GM20431 (cell line): ENCODE results near the gene COPS6.
"Not testable (repeated sequence)": the region's sequence is repeated elsewhere in the genome, so short reads cannot be mapped to it uniquely, and the experiment has no call there.

Source experiments
- in situ Hi-C: fragments of 300-500 bp; cut with MseI, MboI; formaldehyde crosslinking; loops from one replicate; pipeline ENCODE4 v1.15.0; 2020; ENCODE audit warnings: low sequenced_read_pairs; ENCODE audit not compliant: unreplicated experiment

The COPS6 gene

GRCh38 chr7:100124301-100125230 is 35.8 kb downstream of the COPS6 start:
- in situ Hi-C loops = no loop called here

GRCh38 chr7:100126239-100126930 is 37.6 kb downstream of the COPS6 start:
- in situ Hi-C loops = no loop called here

- in situ Hi-C loops = no loop called here
Measured at GRCh38 chr7:100126931-100127865, 38.4 kb downstream of the COPS6 start, which contains the start of gene MBLAC1. TSS of gene MBLAC1 (plus strand) at chr7:100126967. CDS start at chr7:100127396, 429 bp downstream.

GRCh38 chr7:100127866-100128636 is 39.3 kb downstream of the COPS6 start:
- in situ Hi-C loops = no loop called here

GRCh38 chr7:100128637-100128963 is 39.8 kb downstream of the COPS6 start:
- in situ Hi-C loops = no loop called here

- in situ Hi-C loops = not testable (repeated sequence)
Measured at GRCh38 chr7:100130220-100130607, 41.4 kb downstream of the COPS6 start.

- in situ Hi-C loops = no loop called here
Measured at GRCh38 chr7:100130608-100131453, 42.1 kb downstream of the COPS6 start.

- in situ Hi-C loops = no loop called here
Measured at GRCh38 chr7:100132126-100132525, 43.4 kb downstream of the COPS6 start.

- in situ Hi-C loops = no loop called here
Measured at GRCh38 chr7:100132697-100133151, 44.0 kb downstream of the COPS6 start.

- in situ Hi-C loops = no loop called here
Measured at GRCh38 chr7:100137851-100138760, 49.3 kb downstream of the COPS6 start.

GRCh38 chr7:100141555-100141949 is 52.8 kb downstream of the COPS6 start:
- in situ Hi-C loops = no loop called here
